ENCODE results near the gene TNS3.

The TNS3 gene

GRCh38 chr7:47371733-47372368, 210.1 kb downstream of the TNS3 start:
- POLR2A ChIA-PET, result no interaction called here
- CTCF ChIA-PET, result no interaction called here
- no peak for DNase-seq (ENCODE audit: extremely low spot score)
- TF ChIP-seq, protein P1, sequence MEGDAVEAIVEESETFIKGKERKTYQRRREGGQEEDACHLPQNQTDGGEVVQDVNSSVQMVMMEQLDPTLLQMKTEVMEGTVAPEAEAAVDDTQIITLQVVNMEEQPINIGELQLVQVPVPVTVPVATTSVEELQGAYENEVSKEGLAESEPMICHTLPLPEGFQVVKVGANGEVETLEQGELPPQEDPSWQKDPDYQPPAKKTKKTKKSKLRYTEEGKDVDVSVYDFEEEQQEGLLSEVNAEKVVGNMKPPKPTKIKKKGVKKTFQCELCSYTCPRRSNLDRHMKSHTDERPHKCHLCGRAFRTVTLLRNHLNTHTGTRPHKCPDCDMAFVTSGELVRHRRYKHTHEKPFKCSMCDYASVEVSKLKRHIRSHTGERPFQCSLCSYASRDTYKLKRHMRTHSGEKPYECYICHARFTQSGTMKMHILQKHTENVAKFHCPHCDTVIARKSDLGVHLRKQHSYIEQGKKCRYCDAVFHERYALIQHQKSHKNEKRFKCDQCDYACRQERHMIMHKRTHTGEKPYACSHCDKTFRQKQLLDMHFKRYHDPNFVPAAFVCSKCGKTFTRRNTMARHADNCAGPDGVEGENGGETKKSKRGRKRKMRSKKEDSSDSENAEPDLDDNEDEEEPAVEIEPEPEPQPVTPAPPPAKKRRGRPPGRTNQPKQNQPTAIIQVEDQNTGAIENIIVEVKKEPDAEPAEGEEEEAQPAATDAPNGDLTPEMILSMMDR (IDR thresholded peaks at IDR 0.05; ENCODE audit: control extremely low read depth, extremely low read depth, low read depth, missing control alignments), result no peak

DNA sequence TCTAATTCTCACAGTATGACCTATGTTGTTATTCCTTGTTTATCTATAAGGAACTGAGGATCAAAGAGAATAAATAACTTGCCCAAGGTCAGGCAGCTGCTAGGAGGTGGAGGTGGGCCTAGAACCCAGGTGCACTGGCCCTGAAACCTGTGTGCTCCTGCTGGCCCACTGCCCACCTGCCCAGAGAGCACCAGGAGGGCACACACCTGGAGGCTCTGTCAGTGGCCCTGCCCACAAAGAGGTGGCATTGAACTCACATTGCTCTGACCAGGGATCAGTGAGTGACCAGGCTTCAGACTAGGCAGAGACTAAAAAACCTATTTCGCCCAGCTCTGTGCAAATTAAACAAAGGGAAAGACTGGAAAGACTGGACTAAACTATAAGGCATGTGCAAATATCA, 210.6 kb downstream of the TNS3 start:
- POLR2A ChIA-PET, result no interaction called here
- no peak for DNase-seq (ENCODE audit: extremely low spot score)
- CTCF ChIA-PET, result no interaction called here
- TF ChIP-seq, protein P1 (IDR thresholded peaks at IDR 0.05; ENCODE audit: control extremely low read depth, extremely low read depth, low read depth, missing control alignments), result no peak

DNA sequence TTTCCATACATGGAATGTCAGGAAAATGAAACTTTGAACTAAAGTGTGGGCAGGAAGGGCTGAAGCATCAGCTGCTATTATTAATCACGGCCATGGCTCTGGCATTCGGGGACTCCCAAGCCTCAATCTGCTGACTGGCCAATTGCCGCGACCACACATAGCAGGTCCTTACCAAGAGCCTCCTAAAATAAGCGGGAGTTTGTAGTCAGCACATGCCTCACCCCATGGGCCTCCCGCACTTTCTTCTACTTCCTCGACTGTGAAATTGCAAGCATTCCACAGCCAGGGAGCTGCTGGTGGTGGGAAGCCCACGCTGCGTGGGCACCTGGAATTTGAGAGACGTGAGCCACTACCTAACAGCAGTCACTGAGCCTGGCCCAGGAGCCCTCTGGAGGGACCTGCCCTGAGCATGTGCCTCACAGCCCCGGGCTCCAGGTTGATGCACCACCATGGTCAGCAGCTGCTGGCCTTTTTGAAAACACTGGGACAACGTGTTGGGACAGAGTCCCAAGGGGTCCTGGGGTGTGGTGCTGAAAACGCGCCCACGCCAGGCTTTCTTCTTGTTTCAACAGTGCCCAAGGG, 211.4 kb downstream of the TNS3 start:
- POLR2A ChIA-PET, result no interaction called here

GRCh38 chr7:47369736-47370135, 212.2 kb downstream of the TNS3 start:
- POLR2A ChIA-PET, result no interaction called here
- CTCF ChIA-PET, result no interaction called here
- TF ChIP-seq, protein P1 (IDR thresholded peaks at IDR 0.05; ENCODE audit: control extremely low read depth, extremely low read depth, low read depth, missing control alignments), result no peak
- DNase-seq (ENCODE audit: extremely low spot score), result no peak

More for the DNA sequence above, 211.4 kb downstream of the TNS3 start:
- DNase-seq (ENCODE audit: extremely low spot score), result no peak
- TF ChIP-seq, protein P1 (IDR thresholded peaks at IDR 0.05; ENCODE audit: control extremely low read depth, extremely low read depth, low read depth, missing control alignments), result no peak
- CTCF ChIA-PET, result no interaction called here

DNA sequence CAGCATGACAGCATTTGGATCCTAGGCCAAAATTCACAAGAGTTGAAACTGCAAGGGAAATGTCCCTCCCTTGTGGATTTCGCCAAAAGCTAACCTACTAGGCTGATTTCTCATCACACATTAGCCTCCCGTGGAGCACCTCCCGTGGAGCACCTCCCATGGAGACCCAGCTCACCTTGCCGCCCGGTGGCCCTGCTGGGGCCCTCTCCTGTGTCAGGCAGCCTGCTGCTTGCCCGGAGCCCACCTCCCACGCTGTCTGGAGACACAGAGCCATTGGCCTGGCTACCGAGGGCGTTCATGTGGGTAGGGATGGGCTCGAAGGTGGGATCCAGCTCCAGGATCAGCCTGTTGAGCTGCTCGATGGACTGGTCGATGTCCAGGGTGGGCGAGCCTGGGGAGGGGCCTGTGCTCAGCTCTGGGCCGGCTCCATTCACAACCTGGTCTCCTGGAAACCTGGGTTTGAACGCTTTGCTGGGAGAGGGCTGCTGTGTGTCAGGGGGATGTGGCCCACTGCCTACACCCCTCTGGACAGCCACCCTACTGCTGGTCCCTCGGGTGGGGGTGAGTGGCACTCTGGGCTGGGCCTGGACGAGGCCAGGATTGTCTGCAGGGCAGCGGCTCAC, 213.6 kb downstream of the TNS3 start:
- ChIA-PET POLR2A (no interaction called here), CTCF (no interaction called here)
- TF ChIP-seq, protein P1 (IDR thresholded peaks at IDR 0.05; ENCODE audit: control extremely low read depth, extremely low read depth, low read depth, missing control alignments), result no peak
- DNase-seq (ENCODE audit: extremely low spot score), result no peak

GRCh38 chr7:47367369-47367768, 214.5 kb downstream of the TNS3 start:
- CTCF ChIA-PET, result no interaction called here
- POLR2A ChIA-PET, result no interaction called here
- TF ChIP-seq, protein P1 (IDR thresholded peaks at IDR 0.05; ENCODE audit: control extremely low read depth, extremely low read depth, low read depth, missing control alignments), result no peak
- no peak for DNase-seq (ENCODE audit: extremely low spot score)

Measured in GM10248 (cell line).